HepG2 (cell line): ENCODE measurements around the gene ACSM6. TPM values are rescaled to one million over a fixed set of nuclear protein-coding genes. Genes with fewer than 3 reads are reported as not detected.
A peak's percentile ranks its signal among the peaks of the same experiment; 100 is the strongest.

Source experiments
- ATAC-seq: fragments of 200-7000 bp; cut with Tn5 transposase; 3 replicates; pipeline ENCODE4 v1.9.1; 2020; ENCODE audit warnings: mild to moderate bottlenecking, moderate library complexity
- BruUV-seq: library from RNA; stranded (reverse); fragments of 400-500 nt; replicated peaks from 2 replicates; lab custom pipeline; 2021; lab: Mats Ljungman, UMichigan
- CTCF ChIA-PET: fragments of 300-600 bp; formaldehyde crosslinking; extraction: SDS; loops from one replicate; lab custom pipeline; 2021; ENCODE audit warnings: low total read pairs, inconsistent platforms, low intra/inter-chr PET ratio; lab: Yijun Ruan, JAX
- POLR2A ChIA-PET: fragments of 350-600 bp; sonication (Branson Sonifier 250); formaldehyde crosslinking; loops from one replicate; lab custom pipeline; 2020; ENCODE audit warnings: antibody characterized with exemption, inconsistent platforms; lab: Yijun Ruan, JAX
- DNase-seq: peaks from one replicate; pipeline ENCODE4 v3.0.0-alpha.2; 2015; ENCODE audit warnings: low spot score
- FAIRE-seq: peaks from 3 replicates; lab custom pipeline; 2011; peaks lifted over from hg19 to GRCh38; lab: Jason Lieb, UNC
- H2AFZ ChIP-seq: one replicate; pipeline ENCODE4 v1.6.1; 2011; ENCODE audit warnings: low read length, inconsistent platforms
- H3K27ac ChIP-seq: fragments of 300-600 bp; 3 replicates; pipeline ENCODE4 v1.8.0; 2011; ENCODE audit warnings: mixed run types, mild to moderate bottlenecking, mixed read lengths, low read length, inconsistent platforms; ENCODE audit not compliant: insufficient read depth; ENCODE audit errors: extremely low read length
- H3K27me3 ChIP-seq, 2 experiments: fragments of 200-600 bp in 1 of 2; 2 replicates in 1 of 2; 3 replicates in 1 of 2; pipeline versions ENCODE4 v1.6.0 to v1.8.0; 2011; ENCODE audit warnings: low read length in 2 of 2, mild to moderate bottlenecking in 2 of 2, moderate library complexity in 2 of 2, inconsistent platforms in 1 of 2; ENCODE audit not compliant: insufficient read depth in 2 of 2, control insufficient read depth in 1 of 2
- H3K36me3 ChIP-seq, 2 experiments: fragments of 200-600 bp in 1 of 2; replicated peaks in 1 of 2; 2 replicates in 1 of 2; 3 replicates in 1 of 2; pipeline versions ENCODE4 v1.5.1 to v1.8.0; 2011; ENCODE audit warnings: low read length in 2 of 2, inconsistent platforms in 1 of 2; ENCODE audit not compliant: insufficient read depth in 2 of 2, control insufficient read depth in 1 of 2
- H3K4me1 ChIP-seq: 2 replicates; pipeline ENCODE4 v1.5.1; 2012; ENCODE audit warnings: low read length, inconsistent platforms; ENCODE audit not compliant: insufficient read depth
- H3K4me2 ChIP-seq: 2 replicates; pipeline ENCODE4 v1.6.0; 2011; ENCODE audit warnings: low read depth, low read length, inconsistent platforms
- H3K4me3 ChIP-seq, 3 experiments: fragments of 200-600 bp in 1 of 3; sonication (generic), shearing (Covaris generic) in 1 of 3; replicated peaks in 1 of 3; 2 replicates each; pipeline ENCODE4 v1.5.1; 2011 to 2016; ENCODE audit warnings: low read length in 3 of 3, inconsistent platforms in 2 of 3, low read depth in 2 of 3, mild to moderate bottlenecking in 2 of 3, control low read depth in 1 of 3, mixed read lengths in 1 of 3; ENCODE audit not compliant: insufficient read depth in 1 of 3
- H3K79me2 ChIP-seq: one replicate; pipeline ENCODE4 v1.6.1; 2011; ENCODE audit warnings: low read length, inconsistent platforms; ENCODE audit not compliant: insufficient read depth
- H3K9ac ChIP-seq: 2 replicates; pipeline ENCODE4 v1.6.0; 2011; ENCODE audit warnings: mild to moderate bottlenecking, low read depth, low read length, inconsistent platforms; ENCODE audit not compliant: insufficient read depth
- H3K9me3 ChIP-seq: 2 replicates; pipeline ENCODE4 v1.5.1; 2012; ENCODE audit warnings: mild to moderate bottlenecking, low read length
- H4K20me1 ChIP-seq: 2 replicates; pipeline ENCODE4 v1.6.0; 2011; ENCODE audit warnings: inconsistent platforms, mild to moderate bottlenecking, low read length, moderate library complexity; ENCODE audit not compliant: insufficient read depth
- HNRNPK ChIP-seq: fragments of 200-400 bp; formaldehyde crosslinking; IDR thresholded peaks from 2 replicates; pipeline ENCODE4 v1.6.1; 2018; ENCODE audit warnings: low read length, low read depth, moderate library complexity, mild to moderate bottlenecking; ENCODE audit not compliant: poor library complexity, severe bottlenecking
- PHF8 ChIP-seq: sonication (generic); formaldehyde crosslinking; IDR thresholded peaks from 2 replicates; pipeline ENCODE4 v1.5.0; 2020; ENCODE audit warnings: missing genetic modification reagents
- ZMYM4 ChIP-seq: sonication (generic); formaldehyde crosslinking; IDR thresholded peaks from 2 replicates; pipeline ENCODE4 v1.8.1; 2023; ENCODE audit warnings: mild to moderate bottlenecking, missing genetic modification reagents
- ZNF124 ChIP-seq: sonication (generic); formaldehyde crosslinking; IDR thresholded peaks from 2 replicates; pipeline ENCODE4 v1.4.0; 2020; ENCODE audit warnings: missing genetic modification reagents
- ZNF136 ChIP-seq: sonication (generic); formaldehyde crosslinking; IDR thresholded peaks from 2 replicates; pipeline ENCODE4 v1.8.1; 2022; ENCODE audit warnings: low read depth, mild to moderate bottlenecking, moderate library complexity, missing genetic modification reagents
- WGBS: methylation state at CpG from one replicate; pipeline ENCODE4 v1.1.6; 2017; ENCODE audit warnings: low lambda C conversion rate; 5-methylcytosine and 5-hydroxymethylcytosine counted together
- in situ Hi-C: cut with HindIII; loops from 2 replicates; pipeline ENCODE4 v1.10.0; 2017; ENCODE audit warnings: low pct_unique_long_range_greater_than_20kb; ENCODE audit not compliant: extremely low pct_ligation_motif_present
- intact Hi-C: fragments of 100-400 bp; cut with micrococcal nuclease; formaldehyde crosslinking; loops from one replicate; pipeline ENCODE4 v1.10.0; 2022; ENCODE audit not compliant: unreplicated experiment
- polyA plus RNA-seq, 8 experiments: library from polyadenylated mRNA; depleted of rRNA in 3 of 8; stranded (reverse) in 7 of 8; unstranded in 1 of 8; fragments of >200 nt; fragmentation: Illumina TruSeq in 4 of 8; extraction: Trizol in 4 of 8; gene quantifications; 2 replicates each; pipeline versions ENCODE4 v1.2.1 to v1.2.3, GENCODE V29; 2011 to 2016; ENCODE audit warnings: low read depth in 4 of 8, missing spikeins in 1 of 8, mixed read lengths in 1 of 8; ENCODE audit not compliant: insufficient read depth in 1 of 8
- total RNA-seq, 5 experiments: library from RNA; depleted of rRNA; stranded (reverse); fragments of >200 nt; fragmentation: Illumina TruSeq; extraction: Trizol; gene quantifications; 2 replicates each; pipeline ENCODE4 v1.2.3, GENCODE V29; 2016; ENCODE audit warnings: low read depth in 1 of 5
- TF ChIP-seq, protein P1 (sequence below): sonication (generic); formaldehyde crosslinking; IDR thresholded peaks from 2 replicates; pipeline ENCODE4 v1.8.0; 2022; ENCODE audit warnings: low read depth, missing genetic modification reagents
- TF ChIP-seq, protein P2 (sequence below): IDR thresholded peaks from 2 replicates; pipeline ENCODE4 v1.6.1; 2016; ENCODE audit warnings: missing genetic modification reagents, missing compliant biosample characterization

Gene ACSM6
- total and polyA plus RNA-seq, 2 of the 13 experiments (the other 11 are each of a cell fraction or from before 2014, with no cell fraction given): not detected

- BruUV-seq: no TSS peak
- TF ChIP-seq PHF8 (no peak), HNRNPK (no peak), ZMYM4 (no peak), ZNF136 (CRISPR knock-in tag) (no peak), ZNF124 (no peak)
- TF ChIP-seq, protein P1, sequence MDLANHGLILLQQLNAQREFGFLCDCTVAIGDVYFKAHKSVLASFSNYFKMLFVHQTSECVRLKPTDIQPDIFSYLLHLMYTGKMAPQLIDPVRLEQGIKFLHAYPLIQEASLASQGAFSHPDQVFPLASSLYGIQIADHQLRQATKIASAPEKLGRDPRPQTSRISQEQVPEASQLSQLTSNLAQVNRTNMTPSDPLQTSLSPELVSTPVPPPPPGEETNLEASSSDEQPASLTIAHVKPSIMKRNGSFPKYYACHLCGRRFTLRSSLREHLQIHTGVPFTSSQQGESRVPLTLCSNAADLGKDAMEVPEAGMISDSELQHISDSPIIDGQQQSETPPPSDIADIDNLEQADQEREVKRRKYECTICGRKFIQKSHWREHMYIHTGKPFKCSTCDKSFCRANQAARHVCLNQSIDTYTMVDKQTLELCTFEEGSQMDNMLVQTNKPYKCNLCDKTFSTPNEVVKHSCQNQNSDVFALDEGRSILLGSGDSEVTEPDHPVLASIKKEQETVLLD: no peak
- TF ChIP-seq, protein P2, sequence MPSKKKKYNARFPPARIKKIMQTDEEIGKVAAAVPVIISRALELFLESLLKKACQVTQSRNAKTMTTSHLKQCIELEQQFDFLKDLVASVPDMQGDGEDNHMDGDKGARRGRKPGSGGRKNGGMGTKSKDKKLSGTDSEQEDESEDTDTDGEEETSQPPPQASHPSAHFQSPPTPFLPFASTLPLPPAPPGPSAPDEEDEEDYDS: no peak
- FAIRE-seq (no peak), DNase-seq (no peak), ATAC-seq (no peak)
- no peak overlapping the region for H2AFZ ChIP-seq
- in situ Hi-C loops (loop anchor here (5.0 kb wide), 1 partner anchor 98 kb away; no protein-coding TSS in a partner anchor), intact Hi-C loops (loop anchor here (5.0 kb wide), 1 partner anchor 83 kb away; no protein-coding TSS in a partner anchor)
- H3K4me3 ChIP-seq: no peak overlapping the region
- peak overlapping the region; percentile 39 for H3K27ac ChIP-seq
- H3K27me3 ChIP-seq: no peaks in the 10 kb centered on the region
- ChIA-PET CTCF (no interaction called here), POLR2A (interaction anchor here (1.2 kb wide), 1 partner anchor 83 kb away, joined by 4 read pairs; no protein-coding TSS in a partner anchor)
- H3K79me2 ChIP-seq: no peaks in the 10 kb centered on the region
- 88% methylated on average over 5 of the region's 6 CpGs for WGBS
- H3K9ac ChIP-seq: 0 out of 2 replicates have a peak overlapping the region, but pooled peaks have one; percentile 25
- no peaks in the 10 kb centered on the region for H3K9me3 ChIP-seq
- H3K4me2 ChIP-seq: no peak overlapping the region
- peaks cover 65% of the 10 kb centered on the region for H3K4me1 ChIP-seq
- no peaks in the 10 kb centered on the region; the same call in 1 of the 2 replicates for H4K20me1 ChIP-seq
- peaks cover 31 to 74% of the 10 kb centered on the region in 2 experiments for H3K36me3 ChIP-seq
Measured at GRCh38 chr10:95264227-95265051, 70.4 kb downstream of the ACSM6 start.
